Activated T-helper 17 cell treated with anti-CD3 and anti-CD28 coated beads, Interleukin-2, amount 50 U/mL, for 72 hours (primary cell): Measurements from ENCODE around the gene GRM4. TPM values are rescaled to one million over a fixed set of nuclear protein-coding genes. Genes with fewer than 3 reads are reported as not detected.

ENCODE experiments used
- ATAC-seq: fragments of 150-1000 bp; cut with Tn5 transposase; replicated peaks from 2 replicates; pipeline ENCODE4 v1.10.0; 2021; ENCODE audit warnings: mild to moderate bottlenecking, moderate library complexity
- H3K27ac Mint-ChIP-seq: one replicate; pipeline ENCODE4 v1.8.0; 2022; ENCODE audit warnings: mixed read lengths
- H3K27me3 Mint-ChIP-seq: one replicate; pipeline ENCODE4 v1.8.0; 2022; ENCODE audit warnings: mixed read lengths
- H3K36me3 Mint-ChIP-seq: one replicate; pipeline ENCODE4 v1.8.0; 2022; ENCODE audit warnings: low read depth, mild to moderate bottlenecking, mixed read lengths
- H3K4me1 Mint-ChIP-seq: one replicate; pipeline ENCODE4 v1.8.0; 2022; ENCODE audit warnings: mixed read lengths
- H3K4me3 Mint-ChIP-seq: one replicate; pipeline ENCODE4 v1.8.0; 2022; ENCODE audit warnings: mild to moderate bottlenecking, mixed read lengths
- H3K9me3 Mint-ChIP-seq: one replicate; pipeline ENCODE4 v1.8.0; 2022; ENCODE audit warnings: mixed read lengths
- total RNA-seq, 2 donors: library from RNA; stranded (reverse); gene quantifications; one replicate each; pipeline ENCODE4 v1.2.3, GENCODE V29; 2022

Gene GRM4
- total RNA-seq, 2 donors from 2014 or later = not detected

GRCh38 chr6:34036357-34037069, 109.4 kb downstream of the GRM4 start:
- no peaks in the 10 kb centered on the region for H3K9me3 Mint-ChIP-seq

DNA sequence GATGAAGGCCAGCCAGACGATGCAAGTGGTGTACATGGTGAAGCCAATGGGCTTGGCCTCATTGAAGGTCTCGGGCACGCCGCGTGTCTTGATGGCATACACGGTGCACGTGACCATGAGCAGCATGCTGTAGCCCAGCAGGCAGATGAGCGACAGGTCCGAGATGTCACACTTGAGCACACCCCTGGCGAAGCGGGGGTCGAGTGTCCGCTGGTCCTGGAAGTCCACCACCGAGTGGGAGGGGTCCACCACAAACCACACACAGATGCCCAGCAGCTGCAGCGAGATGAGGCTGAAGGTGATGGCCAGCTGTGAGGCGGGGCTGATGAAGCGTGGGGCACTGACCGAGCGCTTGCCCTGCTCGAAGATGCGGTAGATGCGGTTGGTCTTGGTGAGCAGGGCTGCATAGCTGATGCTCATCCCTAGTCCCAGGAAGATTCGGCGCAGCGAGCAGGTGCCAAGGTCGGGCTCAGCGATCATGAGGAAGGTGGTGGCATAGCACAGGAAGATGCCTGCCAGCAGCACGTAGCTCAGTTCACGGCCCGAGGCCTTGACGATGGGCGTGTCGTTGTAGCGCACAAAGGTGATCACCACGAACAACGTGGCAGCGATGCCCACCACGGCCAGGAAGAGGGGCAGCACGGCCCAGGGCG, 110.1 kb downstream of the GRM4 start:
- ATAC-seq = no peak
- Mint-ChIP-seq H3K27me3 (peaks cover 5% of the 10 kb centered on the region), H3K4me1 (no peaks in the 10 kb centered on the region), H3K9me3 (no peaks in the 10 kb centered on the region), H3K27ac (no peak overlapping the region), H3K36me3 (no peaks in the 10 kb centered on the region), H3K4me3 (no peak overlapping the region)

More at GRCh38 chr6:34036357-34037069, 109.4 kb downstream of the GRM4 start:
- H3K27ac Mint-ChIP-seq = no peak overlapping the region
- no peaks in the 10 kb centered on the region for H3K36me3 Mint-ChIP-seq
- peaks cover 5% of the 10 kb centered on the region for H3K27me3 Mint-ChIP-seq
- no peak overlapping the region for H3K4me3 Mint-ChIP-seq
- ATAC-seq = peak; percentile 77
- H3K4me1 Mint-ChIP-seq = no peaks in the 10 kb centered on the region

- ATAC-seq = no peak
- H3K9me3 Mint-ChIP-seq = no peaks in the 10 kb centered on the region
- no peaks in the 10 kb centered on the region for H3K36me3 Mint-ChIP-seq
- peaks cover 5% of the 10 kb centered on the region for H3K27me3 Mint-ChIP-seq
- no peak overlapping the region for H3K27ac Mint-ChIP-seq
- no peaks in the 10 kb centered on the region for H3K4me1 Mint-ChIP-seq
- H3K4me3 Mint-ChIP-seq = no peak overlapping the region
Observed at GRCh38 chr6:34035161-34035560, 110.7 kb downstream of the GRM4 start.

- H3K4me1 Mint-ChIP-seq = no peaks in the 10 kb centered on the region
- no peaks in the 10 kb centered on the region for H3K36me3 Mint-ChIP-seq
- H3K4me3 Mint-ChIP-seq = no peak overlapping the region
- no peak overlapping the region for H3K27ac Mint-ChIP-seq
- peaks cover 5% of the 10 kb centered on the region for H3K27me3 Mint-ChIP-seq
- ATAC-seq = no peak
- no peaks in the 10 kb centered on the region for H3K9me3 Mint-ChIP-seq
Observed at GRCh38 chr6:34032856-34033255, 113.0 kb downstream of the GRM4 start.

DNA sequence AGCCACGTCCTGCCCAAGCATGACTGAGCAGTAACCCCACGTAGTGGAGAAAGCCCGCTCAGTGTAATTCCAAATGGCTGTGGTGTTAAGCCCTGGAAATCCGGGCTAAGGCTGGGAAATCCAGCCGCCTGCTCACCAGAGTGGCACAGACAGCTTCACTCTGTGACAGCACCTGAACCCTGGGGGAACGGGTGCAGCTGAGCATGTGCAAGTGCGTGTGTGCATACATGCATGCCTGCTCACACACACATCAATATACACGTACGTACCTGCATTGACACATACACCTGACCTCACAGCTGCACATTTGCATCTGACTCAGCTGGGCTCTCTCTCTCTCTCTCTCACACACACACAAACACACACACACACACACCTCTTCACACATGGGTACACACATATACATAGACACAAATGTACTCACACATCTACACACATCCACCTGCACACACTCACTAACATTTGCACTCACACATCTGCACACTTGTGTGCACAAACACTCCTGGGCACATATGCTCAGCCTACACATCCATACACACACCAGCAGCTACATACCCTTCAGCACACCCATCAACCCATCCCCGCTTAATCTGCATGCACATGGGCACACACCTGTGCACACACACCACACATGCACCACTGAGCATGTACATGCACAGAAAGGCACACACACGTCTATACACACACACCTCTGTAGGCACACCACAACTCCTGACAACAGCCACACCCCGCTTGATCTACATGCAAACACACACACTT, 114.1 kb downstream of the GRM4 start:
- Mint-ChIP-seq H3K9me3 (no peaks in the 10 kb centered on the region), H3K36me3 (no peaks in the 10 kb centered on the region), H3K27me3 (peaks cover 5% of the 10 kb centered on the region), H3K4me1 (no peaks in the 10 kb centered on the region), H3K27ac (no peak overlapping the region), H3K4me3 (no peak overlapping the region)
- no peak for ATAC-seq

DNA sequence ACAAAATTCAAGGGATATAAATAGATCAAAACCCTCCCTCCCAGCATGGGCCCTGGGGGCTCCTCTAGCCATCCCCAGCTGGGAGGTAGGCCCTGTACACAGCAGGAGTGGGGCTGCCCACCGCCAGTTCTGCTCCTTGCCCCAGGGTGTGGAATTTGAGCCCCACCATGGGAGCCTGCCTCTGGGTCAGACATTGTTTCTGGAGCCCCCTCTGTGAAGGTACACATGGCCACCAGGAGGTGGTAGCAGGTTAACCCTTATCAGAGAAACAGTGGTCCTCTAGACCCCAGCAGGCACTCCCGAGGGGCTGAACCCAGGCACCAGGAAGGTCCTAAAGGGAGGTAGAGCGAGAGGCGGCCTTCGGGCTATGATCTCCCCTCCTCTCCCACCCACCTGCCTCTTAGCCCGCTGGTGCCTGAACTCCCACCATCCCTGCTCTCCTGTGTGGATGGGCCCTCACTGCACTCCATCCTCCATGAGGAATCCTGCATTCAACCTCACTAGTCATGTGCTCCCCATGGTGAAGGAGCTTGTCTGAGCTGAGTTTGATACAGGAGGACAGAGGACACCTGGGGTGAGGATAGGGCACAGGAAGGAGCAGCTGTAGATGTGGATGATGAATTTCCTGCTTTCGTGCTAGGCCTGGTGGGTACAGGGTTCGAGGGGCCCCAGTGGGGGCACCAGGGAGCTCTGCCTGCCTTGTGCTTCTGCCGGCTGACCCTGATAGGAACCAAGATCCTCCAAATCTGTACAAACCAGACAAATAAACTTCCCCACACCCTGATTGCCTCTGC, 114.9 kb downstream of the GRM4 start:
- no peak for ATAC-seq
- Mint-ChIP-seq H3K4me3 (no peak overlapping the region), H3K36me3 (no peaks in the 10 kb centered on the region), H3K9me3 (no peaks in the 10 kb centered on the region), H3K27me3 (peaks cover 5% of the 10 kb centered on the region), H3K27ac (no peak overlapping the region), H3K4me1 (no peaks in the 10 kb centered on the region)

DNA sequence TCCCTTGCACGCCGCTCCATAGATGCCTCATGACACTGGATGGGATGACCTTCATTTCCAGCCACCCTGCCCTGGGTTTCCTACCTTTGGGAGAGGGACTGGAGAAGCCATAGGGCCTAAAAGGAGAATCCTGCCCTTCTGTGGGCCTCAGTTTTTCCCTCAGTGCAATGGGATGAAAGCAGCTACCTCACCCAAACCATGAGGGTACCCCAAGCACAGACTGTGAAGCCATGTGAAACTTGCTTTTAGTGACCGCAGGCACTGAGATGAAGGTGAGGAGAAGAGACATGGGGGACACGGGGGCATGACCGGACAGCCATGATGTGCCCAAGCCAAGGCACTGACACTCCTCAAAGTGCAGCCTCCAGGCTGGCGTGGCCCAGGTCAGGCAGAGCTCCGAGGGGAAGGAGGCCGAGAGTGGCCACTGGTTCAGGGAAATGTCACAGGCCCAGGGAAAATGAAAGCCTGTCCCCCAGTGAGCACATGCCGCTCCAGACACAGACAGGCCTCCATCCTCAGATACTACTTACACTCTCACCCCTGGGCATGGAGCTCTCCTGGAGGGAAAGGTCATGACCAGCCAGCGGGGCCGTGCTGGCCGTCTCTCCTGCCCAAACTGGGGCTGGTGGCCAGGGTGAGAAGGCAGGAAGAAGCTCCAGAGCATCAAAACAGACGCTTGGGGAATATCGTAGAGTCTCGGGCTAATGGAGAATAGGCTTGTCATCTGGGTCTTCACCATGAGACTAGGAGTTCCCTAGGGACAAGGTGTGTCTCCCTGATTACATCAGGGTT, 116.2 kb downstream of the GRM4 start:
- Mint-ChIP-seq H3K36me3 (no peaks in the 10 kb centered on the region), H3K27ac (no peak overlapping the region), H3K27me3 (no peaks in the 10 kb centered on the region), H3K9me3 (no peaks in the 10 kb centered on the region), H3K4me1 (no peaks in the 10 kb centered on the region), H3K4me3 (no peak overlapping the region)
- ATAC-seq = no peak

DNA sequence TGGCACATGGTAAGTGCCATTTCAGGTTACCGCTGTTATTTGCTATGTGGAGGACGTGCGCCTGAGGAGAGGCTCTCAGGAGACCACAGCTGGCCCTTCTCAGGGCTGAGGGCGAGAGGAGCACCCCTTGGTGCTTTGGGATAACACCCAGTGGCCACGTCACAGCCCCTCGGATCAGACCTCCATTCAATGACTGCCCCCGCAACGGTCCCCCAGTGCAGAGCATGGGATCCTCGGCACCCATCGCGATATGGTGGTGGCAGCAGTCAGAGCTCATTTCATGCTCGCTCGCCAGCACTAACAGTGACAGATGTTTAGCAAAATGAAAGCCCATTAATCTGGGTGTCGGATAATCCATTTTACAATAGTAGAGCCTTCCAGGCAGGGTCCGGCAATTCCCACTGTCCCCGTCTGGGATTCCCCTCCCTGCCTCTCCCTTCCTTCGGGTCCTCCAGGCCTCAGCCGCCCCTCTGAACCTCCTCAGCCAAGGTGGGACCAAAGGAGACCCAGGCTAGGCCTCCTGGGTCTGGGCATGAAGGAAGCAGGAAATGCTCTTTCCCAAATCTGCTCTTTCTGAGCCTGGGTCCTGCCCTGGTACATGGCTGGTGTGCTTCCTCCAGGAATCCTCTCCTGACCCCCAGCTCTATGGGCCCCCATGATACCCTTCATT, 117.1 kb downstream of the GRM4 start:
- no peaks in the 10 kb centered on the region for H3K27me3 Mint-ChIP-seq
- H3K4me3 Mint-ChIP-seq = no peak overlapping the region
- H3K4me1 Mint-ChIP-seq = no peaks in the 10 kb centered on the region
- no peak overlapping the region for H3K27ac Mint-ChIP-seq
- H3K36me3 Mint-ChIP-seq = no peaks in the 10 kb centered on the region
- no peaks in the 10 kb centered on the region for H3K9me3 Mint-ChIP-seq
- no peak for ATAC-seq

DNA sequence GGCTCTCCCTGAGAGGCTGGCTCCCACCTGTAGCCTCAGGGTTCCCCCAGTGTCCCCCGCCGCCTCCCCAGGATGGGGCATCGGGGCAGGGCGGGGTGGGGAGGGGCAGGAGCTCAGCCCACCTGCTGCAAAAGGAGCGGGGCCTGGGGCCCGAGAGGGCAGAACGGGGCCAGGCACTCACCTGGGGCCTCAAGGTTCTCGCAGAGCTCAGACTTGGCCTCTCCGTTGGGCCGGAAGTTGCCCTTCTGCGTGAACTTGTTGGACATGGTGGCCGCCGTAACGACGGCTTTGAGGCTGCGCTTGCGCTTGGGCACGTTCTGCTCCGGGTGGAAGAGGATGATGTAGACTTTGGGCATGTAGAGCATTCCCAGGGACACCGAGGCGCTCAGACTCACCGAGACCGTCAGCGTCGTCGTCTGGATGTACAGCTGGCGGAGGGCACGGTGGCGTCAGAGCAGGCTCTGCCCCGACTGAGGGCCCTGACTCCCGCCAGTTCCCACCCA, 117.9 kb downstream of the GRM4 start:
- Mint-ChIP-seq H3K4me3 (no peak overlapping the region), H3K27me3 (no peaks in the 10 kb centered on the region), H3K36me3 (no peaks in the 10 kb centered on the region), H3K9me3 (no peaks in the 10 kb centered on the region), H3K27ac (no peak overlapping the region), H3K4me1 (no peaks in the 10 kb centered on the region)
- ATAC-seq = no peak

GRCh38 chr6:34027445-34027936, 118.4 kb downstream of the GRM4 start:
- Mint-ChIP-seq H3K27me3 (no peaks in the 10 kb centered on the region), H3K9me3 (no peaks in the 10 kb centered on the region), H3K4me3 (no peak overlapping the region), H3K4me1 (no peaks in the 10 kb centered on the region), H3K27ac (no peak overlapping the region), H3K36me3 (no peaks in the 10 kb centered on the region)
- ATAC-seq = peak; percentile 69

DNA sequence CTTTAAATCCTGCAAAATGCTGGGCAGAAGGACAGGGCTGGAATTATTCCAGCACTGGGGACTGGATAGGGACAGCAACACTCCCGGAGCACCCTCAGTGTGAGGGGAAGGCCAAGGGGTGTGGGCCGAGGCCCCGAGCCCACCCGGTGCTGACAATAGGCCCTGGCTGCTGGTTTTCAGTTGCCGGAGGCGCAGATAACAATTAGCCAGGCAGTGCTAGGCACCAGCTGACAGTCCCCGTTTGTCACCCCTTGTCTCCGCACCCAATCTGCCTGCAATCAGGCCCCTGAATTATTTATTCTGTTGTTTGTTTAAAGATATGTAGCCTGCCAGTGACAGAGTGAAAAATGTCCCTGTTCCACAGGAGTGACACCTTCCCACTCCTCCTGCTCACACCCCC, 120.0 kb downstream of the GRM4 start:
- no peak for ATAC-seq
- Mint-ChIP-seq H3K4me1 (no peaks in the 10 kb centered on the region), H3K27ac (no peak overlapping the region), H3K36me3 (no peaks in the 10 kb centered on the region), H3K4me3 (no peak overlapping the region), H3K27me3 (peaks cover 5% of the 10 kb centered on the region), H3K9me3 (no peaks in the 10 kb centered on the region)

DNA sequence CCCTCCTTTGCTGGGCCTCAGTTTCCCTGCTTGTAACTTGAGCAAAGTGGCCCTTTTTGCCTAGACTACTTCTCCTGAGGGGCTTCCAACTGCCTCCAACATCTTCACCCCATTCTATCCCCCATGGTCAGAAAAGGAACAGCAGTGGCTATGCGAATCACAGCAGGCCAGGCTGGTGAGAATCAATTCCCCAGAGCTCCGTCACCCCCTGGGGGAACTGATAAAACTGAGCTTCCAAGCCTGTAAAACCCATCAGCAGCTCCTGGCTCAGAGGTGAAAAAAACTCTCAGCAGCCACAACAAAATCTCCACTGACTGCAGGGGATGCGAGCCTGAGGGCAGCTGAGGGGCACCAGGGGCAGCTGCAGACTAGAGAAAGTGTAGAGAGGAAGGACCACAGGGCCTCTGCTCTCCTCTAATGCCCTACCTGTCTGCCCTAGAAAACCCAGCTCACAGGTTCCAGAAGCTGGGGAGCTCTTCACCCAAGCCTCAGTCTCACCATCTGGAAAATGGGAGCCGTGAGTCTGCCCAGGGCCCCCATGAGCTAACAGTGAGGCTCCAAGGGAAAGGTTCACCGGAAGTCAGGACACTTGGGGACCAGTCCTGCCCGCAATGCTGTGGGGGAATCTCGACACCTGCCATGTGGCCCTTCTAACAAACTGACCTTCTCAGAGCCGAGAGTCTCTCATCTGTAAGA, 120.6 kb downstream of the GRM4 start:
- Mint-ChIP-seq H3K27me3 (peaks cover 5% of the 10 kb centered on the region), H3K4me1 (no peaks in the 10 kb centered on the region), H3K27ac (no peak overlapping the region), H3K4me3 (no peak overlapping the region), H3K36me3 (no peaks in the 10 kb centered on the region), H3K9me3 (no peaks in the 10 kb centered on the region)
- no peak for ATAC-seq

GRCh38 chr6:34022873-34023255, 123.0 kb downstream of the GRM4 start:
- no peaks in the 10 kb centered on the region for H3K36me3 Mint-ChIP-seq
- H3K4me1 Mint-ChIP-seq = no peaks in the 10 kb centered on the region
- no peak overlapping the region for H3K27ac Mint-ChIP-seq
- H3K27me3 Mint-ChIP-seq = peaks cover 5% of the 10 kb centered on the region
- no peaks in the 10 kb centered on the region for H3K9me3 Mint-ChIP-seq
- no peak for ATAC-seq
- no peak overlapping the region for H3K4me3 Mint-ChIP-seq
